CD14-positive monocyte (primary cell): ENCODE data around the gene NRXN3. TPM values are rescaled to one million over a fixed set of nuclear protein-coding genes. Genes with fewer than 3 reads are reported as not detected.
"Not testable (repeated sequence)": the region's sequence is repeated elsewhere in the genome, so short reads cannot be mapped to it uniquely, and the experiment has no call there.

Source experiments
- DNase-seq, 3 donors: peaks; one replicate each; pipeline ENCODE4 v3.0.0-alpha.2; 2011 to 2022
- H2AFZ ChIP-seq: 2 replicates; pipeline ENCODE4 v1.6.0; 2012; ENCODE audit warnings: mild to moderate bottlenecking, low read depth, low read length, inconsistent platforms; ENCODE audit not compliant: insufficient read depth, poor library complexity, severe bottlenecking
- H3K27ac ChIP-seq, 2 donors: 1 replicate in 1 of 2; 2 replicates in 1 of 2; pipeline ENCODE4 v1.5.1; 2012 to 2013; ENCODE audit warnings: low read length in 2 of 2, control low read depth in 1 of 2, inconsistent platforms in 1 of 2, low read depth in 1 of 2, mild to moderate bottlenecking in 1 of 2
- H3K27me3 ChIP-seq, 2 donors: one replicate each; pipeline versions ENCODE4 v1.6.0 to v1.6.1; 2011 to 2013; ENCODE audit warnings: low read length in 2 of 2; ENCODE audit not compliant: control insufficient read depth in 2 of 2, insufficient read depth in 2 of 2
- H3K36me3 ChIP-seq, 2 donors: replicated peaks in 1 of 2; 1 replicate in 1 of 2; 2 replicates in 1 of 2; pipeline versions ENCODE4 v1.5.1 to v1.6.1; 2012 to 2013; ENCODE audit warnings: low read length in 2 of 2, control low read depth in 1 of 2, inconsistent platforms in 1 of 2, mild to moderate bottlenecking in 1 of 2; ENCODE audit not compliant: insufficient read depth in 2 of 2, control insufficient read depth in 1 of 2
- H3K4me1 ChIP-seq, 2 donors: 1 replicate in 1 of 2; 2 replicates in 1 of 2; pipeline versions ENCODE4 v1.5.1 to v1.6.1; 2012 to 2013; ENCODE audit warnings: low read length in 2 of 2, control low read depth in 1 of 2, inconsistent platforms in 1 of 2, mild to moderate bottlenecking in 1 of 2, moderate library complexity in 1 of 2; ENCODE audit not compliant: insufficient read depth in 2 of 2, control insufficient read depth in 1 of 2
- H3K4me2 ChIP-seq: replicated peaks from 2 replicates; pipeline ENCODE3; 2012; ENCODE audit warnings: low read length, moderate library complexity, mild to moderate bottlenecking; ENCODE audit not compliant: poor library complexity, severe bottlenecking; ENCODE audit errors: extremely low read depth
- H3K4me3 ChIP-seq, 3 experiments: fragments of 200-600 bp in 1 of 3; sonication (generic) in 1 of 3; replicated peaks in 1 of 3; 1 replicate in 2 of 3; 2 replicates in 1 of 3; pipeline ENCODE4 v1.5.1; 2011 to 2013; ENCODE audit warnings: low read length in 3 of 3, mild to moderate bottlenecking in 3 of 3, control low read depth in 2 of 3, low read depth in 2 of 3, inconsistent platforms in 1 of 3, moderate library complexity in 1 of 3
- H3K79me2 ChIP-seq: 2 replicates; pipeline ENCODE4 v1.6.0; 2012; ENCODE audit warnings: mild to moderate bottlenecking, control low read depth, inconsistent platforms, low read length, moderate library complexity; ENCODE audit not compliant: insufficient read depth
- H3K9ac ChIP-seq: 2 replicates; pipeline ENCODE4 v1.6.0; 2017; ENCODE audit warnings: low read length, mild to moderate bottlenecking; ENCODE audit not compliant: insufficient read depth, poor library complexity, severe bottlenecking
- H3K9me3 ChIP-seq, 2 donors: replicated peaks in 1 of 2; 1 replicate in 1 of 2; 2 replicates in 1 of 2; pipeline versions ENCODE4 v1.5.1 to v1.6.1; 2012 to 2013; ENCODE audit warnings: low read length in 2 of 2, control low read depth in 1 of 2; ENCODE audit not compliant: control insufficient read depth in 1 of 2, insufficient read depth in 1 of 2
- H4K20me1 ChIP-seq: 2 replicates; pipeline ENCODE4 v1.6.0; 2012; ENCODE audit warnings: mild to moderate bottlenecking, low read length, control low read depth, moderate library complexity; ENCODE audit not compliant: insufficient read depth
- H3K27ac Mint-ChIP-seq, 7 donors: one replicate each; pipeline ENCODE4 v1.8.0; 2020; ENCODE audit warnings: mild to moderate bottlenecking in 7 of 7, mixed read lengths in 7 of 7, moderate library complexity in 6 of 7, inconsistent platforms in 2 of 7
- H3K27me3 Mint-ChIP-seq, 3 donors: one replicate each; pipeline ENCODE4 v1.8.0; 2021 to 2022; ENCODE audit warnings: low read depth in 3 of 3, mild to moderate bottlenecking in 3 of 3, mixed read lengths in 3 of 3, moderate library complexity in 3 of 3, inconsistent platforms in 1 of 3
- H3K36me3 Mint-ChIP-seq, 2 donors: one replicate each; pipeline ENCODE4 v1.8.0; 2020; ENCODE audit warnings: mixed read lengths in 2 of 2, inconsistent platforms in 1 of 2, mild to moderate bottlenecking in 1 of 2
- H3K4me1 Mint-ChIP-seq: one replicate; pipeline ENCODE4 v1.8.0; 2020; ENCODE audit warnings: mild to moderate bottlenecking, mixed read lengths
- H3K4me3 Mint-ChIP-seq, 2 donors: one replicate each; pipeline ENCODE4 v1.8.0; 2020; ENCODE audit warnings: mild to moderate bottlenecking in 2 of 2, mixed read lengths in 2 of 2, moderate library complexity in 1 of 2
- H3K9me3 Mint-ChIP-seq, 7 donors: one replicate each; pipeline ENCODE4 v1.8.0; 2020 to 2022; ENCODE audit warnings: mixed read lengths in 7 of 7, mild to moderate bottlenecking in 6 of 7, moderate library complexity in 6 of 7, inconsistent platforms in 2 of 7
- CTCF ChIP-seq: fragments of 200-600 bp; IDR thresholded peaks from one replicate; pipeline ENCODE4 v1.8.0; 2022; ENCODE audit warnings: antibody characterized with exemption, mild to moderate bottlenecking
- WGBS: methylation state at CpG from one replicate; pipeline ENCODE4 v1.1.5; 2013; ENCODE audit warnings: missing lambda C conversion rate; ENCODE audit not compliant: insufficient coverage; 5-methylcytosine and 5-hydroxymethylcytosine counted together
- intact Hi-C, 2 donors: fragments of 100-400 bp; cut with micrococcal nuclease; formaldehyde crosslinking; loops; one replicate each; pipeline versions ENCODE4 v1.15.0 to v1.15.1; 2023
- polyA plus RNA-seq, 3 donors: library from polyadenylated mRNA; depleted of rRNA in 1 of 3; unstranded in 2 of 3; stranded (reverse) in 1 of 3; fragments of 300-500 nt in 2 of 3; fragments of >200 nt in 1 of 3; fragmentation: Illumina TruSeq in 2 of 3; gene quantifications; 1 replicate in 2 of 3; 2 replicates in 1 of 3; pipeline ENCODE4 v1.2.3, GENCODE V29; 2012 to 2021

NRXN3 gene
- polyA plus RNA-seq, 3 donors, result not detected

GRCh38 chr14:78535041-78535440 is 364.9 kb downstream of the NRXN3 start:
- H3K36me3 Mint-ChIP-seq, result no peaks in the 10 kb centered on the region
- intact Hi-C loops, result no loop called here

GRCh38 chr14:78541788-78542187 is 371.6 kb downstream of the NRXN3 start:
- H3K4me3 Mint-ChIP-seq, DNase-seq, H3K4me2 ChIP-seq, H3K4me3 ChIP-seq, intact Hi-C loops, H3K27ac ChIP-seq, H3K36me3 ChIP-seq, H3K9me3 Mint-ChIP-seq, H3K9ac ChIP-seq, H4K20me1 ChIP-seq, H2AFZ ChIP-seq, H3K9me3 ChIP-seq, H3K4me1 Mint-ChIP-seq, H3K27me3 ChIP-seq, H3K27ac Mint-ChIP-seq, H3K27me3 Mint-ChIP-seq, H3K4me1 ChIP-seq, H3K79me2 ChIP-seq, H3K36me3 Mint-ChIP-seq: not testable (repeated sequence)
- WGBS, result 84% methylated on average over 2 of the region's 2 CpGs

More at GRCh38 chr14:78535041-78535440, 364.9 kb downstream of the NRXN3 start:
- Histone ChIP-seq H3K4me3 (no peak overlapping the region), H3K27me3 (no peaks in the 10 kb centered on the region), H3K4me1 (no peaks in the 10 kb centered on the region), H2AFZ (no peak overlapping the region), H4K20me1 (no peaks in the 10 kb centered on the region), H3K4me2 (no peak overlapping the region), H3K79me2 (no peaks in the 10 kb centered on the region), H3K27ac (no peak overlapping the region), H3K36me3 (no peaks in the 10 kb centered on the region), H3K9me3 (no peaks in the 10 kb centered on the region), H3K9ac (no peak overlapping the region)
- no peak for DNase-seq
- H3K27me3 Mint-ChIP-seq, result peaks cover 0 to 4% (median 3%) of the 10 kb centered on the region in 3 donors
- no peak overlapping the region for H3K4me3 Mint-ChIP-seq
- no peak for TF ChIP-seq CTCF
- H3K4me1 Mint-ChIP-seq, result no peaks in the 10 kb centered on the region
- no peak overlapping the region for H3K27ac Mint-ChIP-seq
- peaks cover 0 to 4% (median 1%) of the 10 kb centered on the region in 7 donors for H3K9me3 Mint-ChIP-seq
